NCI-H2196 (cell line): ENCODE data around the gene ZNF334.

Experiments
- DNase-seq: peaks from one replicate; lab custom pipeline; 2025; ENCODE audit not compliant: unreplicated experiment; lab: John Stamatoyannopoulos, UW

Gene ZNF334

DNA sequence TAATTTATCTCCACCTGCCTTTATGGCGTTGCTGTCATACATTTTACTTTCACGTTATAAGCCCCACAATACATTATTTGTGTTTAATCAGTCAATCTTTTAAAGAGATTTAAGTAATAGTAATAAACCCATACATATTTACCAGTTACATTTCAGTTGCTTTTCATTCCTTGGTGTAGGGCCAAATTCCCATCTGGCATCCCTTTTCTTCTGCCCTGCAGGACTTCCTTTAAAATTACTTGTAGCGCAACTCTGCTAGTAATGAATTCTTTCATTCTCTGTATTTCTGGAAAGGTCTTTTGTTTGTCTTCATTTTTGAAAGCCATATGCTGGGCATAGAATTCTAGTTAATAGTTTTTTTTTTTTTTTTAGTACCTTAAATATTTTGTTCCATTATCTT is 24.9 kb downstream of the ZNF334 start:
- DNase-seq, result no peak

DNA sequence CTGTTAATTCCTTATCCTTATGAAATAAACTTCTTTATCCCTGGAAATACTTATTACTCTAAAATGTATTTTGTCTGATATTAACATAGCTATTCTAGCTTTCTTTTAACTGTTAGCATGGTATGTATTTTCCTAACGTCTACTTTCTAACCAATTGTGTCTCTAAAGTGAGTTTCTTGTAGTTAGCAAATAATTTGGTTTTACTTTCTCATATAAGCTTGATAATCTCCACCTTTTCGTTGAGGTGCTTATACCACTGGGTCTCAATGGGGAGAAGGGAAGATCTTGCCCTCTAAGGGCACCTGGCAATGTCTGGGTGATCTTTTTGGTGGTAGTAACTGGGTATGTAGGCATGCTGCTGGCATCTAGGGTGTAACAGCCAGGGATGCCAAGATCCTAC is 25.7 kb downstream of the ZNF334 start:
- DNase-seq, result no peak

- no peak for DNase-seq
Measured at GRCh38 chr20:46485431-46485830, 27.9 kb downstream of the ZNF334 start.

- no peak for DNase-seq
Measured at GRCh38 chr20:46484954-46485353, 28.4 kb downstream of the ZNF334 start.

GRCh38 chr20:46483879-46484278 is 29.5 kb downstream of the ZNF334 start:
- DNase-seq, result no peak

DNA sequence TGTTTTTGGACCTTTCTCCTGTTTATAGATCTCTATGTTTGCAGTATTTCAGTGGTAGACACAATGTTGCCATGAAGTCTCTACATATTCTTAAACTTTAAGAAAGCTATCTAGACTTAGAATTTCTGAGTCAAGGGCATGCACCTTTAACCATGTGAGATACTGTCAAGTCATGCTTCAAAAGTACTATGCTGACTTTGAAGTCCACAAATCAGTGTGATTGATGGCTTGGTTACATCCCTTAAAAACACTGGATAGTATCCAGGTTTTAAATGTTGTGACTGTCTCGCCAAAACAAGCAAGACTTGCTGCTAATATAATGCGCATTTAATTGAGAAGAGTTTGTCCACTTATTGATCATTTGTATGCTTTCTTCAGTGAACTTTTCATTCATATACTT is 30.5 kb downstream of the ZNF334 start:
- DNase-seq, result no peak

GRCh38 chr20:46477640-46478039 is 35.7 kb downstream of the ZNF334 start:
- DNase-seq, result no peak

DNA sequence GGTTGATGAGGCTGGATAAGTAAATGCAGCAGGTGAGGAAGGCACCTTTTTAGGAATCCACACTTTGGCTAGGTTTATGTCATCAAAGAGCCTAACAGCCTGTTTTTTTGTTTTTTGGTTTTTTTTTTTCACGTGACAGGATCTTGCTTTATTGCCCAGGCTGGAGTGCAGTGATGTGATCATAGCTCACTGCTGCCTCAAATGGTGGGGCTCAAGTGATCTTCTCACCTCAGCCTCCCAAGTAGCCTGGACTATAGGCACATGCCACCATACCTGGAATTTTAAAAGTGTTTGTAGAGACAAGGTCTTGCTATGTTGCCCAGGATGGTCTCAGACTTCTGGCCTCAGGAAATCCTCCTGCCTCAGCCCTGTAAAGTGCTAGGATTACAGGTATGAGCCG is 36.1 kb downstream of the ZNF334 start:
- DNase-seq, result no peak

DNA sequence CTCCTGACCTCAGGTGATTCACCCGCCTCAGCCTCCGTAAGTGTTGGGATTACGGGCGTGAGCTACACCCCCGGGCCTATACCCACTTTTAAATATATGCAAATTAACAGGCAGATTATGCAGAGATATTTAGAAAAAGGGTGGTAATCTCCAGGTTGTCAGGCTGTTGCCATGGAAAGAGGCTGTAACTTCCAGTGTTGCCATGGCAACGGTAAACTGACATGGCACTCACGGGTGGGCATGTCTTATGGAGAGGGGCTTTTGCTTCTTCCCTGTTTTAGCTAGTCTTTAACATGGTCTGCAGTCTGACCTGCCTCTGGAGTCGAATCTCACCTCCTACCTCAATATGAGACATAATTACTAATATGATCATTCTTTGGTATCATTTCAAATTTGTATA is 44.9 kb downstream of the ZNF334 start:
- no peak for DNase-seq

GRCh38 chr20:46464451-46464850 is 48.9 kb downstream of the ZNF334 start:
- no peak for DNase-seq

DNA sequence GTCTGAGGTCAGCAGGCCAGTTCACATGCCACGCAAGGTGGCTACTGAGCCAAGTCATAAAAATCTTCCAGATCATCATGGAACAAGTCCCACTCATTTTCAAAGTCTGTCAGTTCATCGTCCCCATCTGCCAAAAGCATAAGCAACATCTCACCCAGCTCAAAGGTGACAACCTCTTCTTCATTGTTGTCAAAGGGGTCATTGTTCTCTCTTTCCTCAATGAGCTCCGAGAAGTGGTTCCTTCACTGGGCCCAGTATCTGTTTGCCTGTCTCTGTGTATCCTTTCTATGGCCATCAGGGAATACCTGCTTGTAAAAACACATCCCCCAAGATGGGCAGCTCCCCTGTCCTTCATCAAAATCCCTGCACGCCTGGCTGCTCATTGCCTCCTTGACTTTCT is 49.5 kb downstream of the ZNF334 start:
- DNase-seq, result no peak

GRCh38 chr20:46461808-46462207 is 51.6 kb downstream of the ZNF334 start:
- DNase-seq, result no peak

DNA sequence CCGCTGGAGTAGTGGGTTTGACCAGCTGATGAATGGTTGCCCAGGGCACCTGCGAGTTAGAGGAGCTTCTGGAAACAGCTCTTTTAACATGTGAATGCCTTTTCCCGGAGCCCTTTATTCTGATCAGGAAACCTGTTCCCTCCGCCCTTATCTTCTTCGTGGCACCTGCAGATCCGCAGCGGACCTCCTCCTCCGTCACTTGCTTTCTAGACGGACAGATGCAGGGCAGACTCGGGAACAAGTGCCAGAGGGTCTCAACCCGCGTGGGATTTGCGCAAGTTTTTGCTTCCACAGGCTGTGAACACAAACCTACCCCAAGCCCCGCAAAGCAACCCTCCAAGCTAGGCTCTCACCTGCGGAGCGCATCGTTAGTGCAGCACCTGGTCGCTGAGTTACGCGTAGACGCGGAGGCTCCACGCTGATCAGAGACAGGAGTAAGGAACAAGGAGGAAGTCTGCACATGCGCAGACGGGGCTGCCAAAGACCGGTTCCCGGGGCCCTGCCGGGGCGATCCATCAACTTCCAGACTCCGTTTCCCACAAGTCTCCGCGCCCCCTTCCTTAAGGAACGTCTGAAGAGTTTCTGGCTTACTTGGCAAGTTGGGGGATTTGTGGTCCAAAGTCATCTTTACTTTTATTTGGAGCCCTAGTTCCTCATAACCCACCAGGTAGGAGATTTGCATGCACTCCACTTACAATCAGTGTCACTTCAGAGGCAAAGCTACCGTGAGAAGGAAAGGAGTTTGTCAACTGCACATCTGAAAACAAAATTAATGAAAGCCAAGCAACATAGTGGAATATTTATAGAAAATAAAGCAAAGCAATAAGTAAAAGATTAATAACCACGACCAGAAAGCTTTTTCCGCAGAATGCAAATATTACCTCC is 54.3 kb downstream of the ZNF334 start:
- no peak for DNase-seq

GRCh38 chr20:46456255-46457028 is 56.9 kb downstream of the ZNF334 start:
- no peak for DNase-seq

GRCh38 chr20:46455729-46456128 is 57.6 kb downstream of the ZNF334 start:
- no peak for DNase-seq
